ENCODE measurements around the gene OMG.
A peak's percentile ranks its signal among the peaks of the same experiment; 100 is the strongest.

The OMG gene

DNA sequence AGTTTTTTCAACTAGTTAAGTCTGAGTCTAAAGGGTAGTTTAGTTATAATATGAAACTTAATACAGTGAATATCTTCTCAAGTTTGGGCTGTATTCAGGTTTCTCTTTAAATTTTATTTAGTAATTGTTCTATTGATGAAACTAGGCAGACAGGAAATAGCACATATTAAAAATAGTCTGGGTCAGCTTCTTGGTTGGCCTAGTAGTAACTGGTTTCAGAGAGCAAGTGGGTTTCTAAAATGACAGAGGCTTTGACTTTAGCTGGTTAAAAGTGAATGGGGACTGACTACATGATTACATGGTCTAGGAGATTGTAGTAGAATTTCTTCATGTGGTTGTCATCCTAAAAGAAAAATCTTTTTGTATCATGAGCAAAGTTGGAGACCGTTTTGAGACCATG lies 46.8 kb downstream of the OMG start:
- no peak for DNase-seq (ENCODE audit: low read depth, low spot score)
- no peak overlapping the region for H3K4me3 ChIP-seq (ENCODE audit: low read depth, low read length)
- CTCF ChIA-PET = interaction anchor here (1.6 kb wide), 1 partner anchor 20 kb away, joined by 3 read pairs; no protein-coding TSS in a partner anchor
- TF ChIP-seq, protein P1, sequence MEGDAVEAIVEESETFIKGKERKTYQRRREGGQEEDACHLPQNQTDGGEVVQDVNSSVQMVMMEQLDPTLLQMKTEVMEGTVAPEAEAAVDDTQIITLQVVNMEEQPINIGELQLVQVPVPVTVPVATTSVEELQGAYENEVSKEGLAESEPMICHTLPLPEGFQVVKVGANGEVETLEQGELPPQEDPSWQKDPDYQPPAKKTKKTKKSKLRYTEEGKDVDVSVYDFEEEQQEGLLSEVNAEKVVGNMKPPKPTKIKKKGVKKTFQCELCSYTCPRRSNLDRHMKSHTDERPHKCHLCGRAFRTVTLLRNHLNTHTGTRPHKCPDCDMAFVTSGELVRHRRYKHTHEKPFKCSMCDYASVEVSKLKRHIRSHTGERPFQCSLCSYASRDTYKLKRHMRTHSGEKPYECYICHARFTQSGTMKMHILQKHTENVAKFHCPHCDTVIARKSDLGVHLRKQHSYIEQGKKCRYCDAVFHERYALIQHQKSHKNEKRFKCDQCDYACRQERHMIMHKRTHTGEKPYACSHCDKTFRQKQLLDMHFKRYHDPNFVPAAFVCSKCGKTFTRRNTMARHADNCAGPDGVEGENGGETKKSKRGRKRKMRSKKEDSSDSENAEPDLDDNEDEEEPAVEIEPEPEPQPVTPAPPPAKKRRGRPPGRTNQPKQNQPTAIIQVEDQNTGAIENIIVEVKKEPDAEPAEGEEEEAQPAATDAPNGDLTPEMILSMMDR (IDR thresholded peaks at IDR 0.05; ENCODE audit: insufficient read depth, low read length, missing control alignments) = no peak
- POLR2A ChIA-PET = no interaction called here

DNA sequence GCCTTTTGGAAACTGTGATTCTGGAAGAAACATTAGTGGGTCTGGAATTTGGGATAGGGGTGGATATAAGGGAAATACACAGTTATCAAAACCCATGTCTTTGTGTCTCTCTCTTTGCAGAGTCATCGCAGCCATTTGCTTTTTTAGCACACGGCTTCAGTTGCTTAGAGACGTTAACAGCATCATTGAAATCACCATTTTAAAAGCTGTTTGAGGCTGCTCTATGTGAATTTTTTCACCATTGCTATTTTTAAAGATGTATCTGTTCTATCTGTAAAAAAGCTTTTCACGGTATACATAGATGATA lies 47.3 kb downstream of the OMG start:
- TF ChIP-seq, protein P1 (IDR thresholded peaks at IDR 0.05; ENCODE audit: insufficient read depth, low read length, missing control alignments) = no peak
- ChIA-PET POLR2A (no interaction called here), CTCF (interaction anchor here (1.6 kb wide), 1 partner anchor 20 kb away, joined by 3 read pairs; no protein-coding TSS in a partner anchor)
- H3K4me3 ChIP-seq (ENCODE audit: low read depth, low read length) = no peak overlapping the region
- DNase-seq (ENCODE audit: low read depth, low spot score) = no peak

DNA sequence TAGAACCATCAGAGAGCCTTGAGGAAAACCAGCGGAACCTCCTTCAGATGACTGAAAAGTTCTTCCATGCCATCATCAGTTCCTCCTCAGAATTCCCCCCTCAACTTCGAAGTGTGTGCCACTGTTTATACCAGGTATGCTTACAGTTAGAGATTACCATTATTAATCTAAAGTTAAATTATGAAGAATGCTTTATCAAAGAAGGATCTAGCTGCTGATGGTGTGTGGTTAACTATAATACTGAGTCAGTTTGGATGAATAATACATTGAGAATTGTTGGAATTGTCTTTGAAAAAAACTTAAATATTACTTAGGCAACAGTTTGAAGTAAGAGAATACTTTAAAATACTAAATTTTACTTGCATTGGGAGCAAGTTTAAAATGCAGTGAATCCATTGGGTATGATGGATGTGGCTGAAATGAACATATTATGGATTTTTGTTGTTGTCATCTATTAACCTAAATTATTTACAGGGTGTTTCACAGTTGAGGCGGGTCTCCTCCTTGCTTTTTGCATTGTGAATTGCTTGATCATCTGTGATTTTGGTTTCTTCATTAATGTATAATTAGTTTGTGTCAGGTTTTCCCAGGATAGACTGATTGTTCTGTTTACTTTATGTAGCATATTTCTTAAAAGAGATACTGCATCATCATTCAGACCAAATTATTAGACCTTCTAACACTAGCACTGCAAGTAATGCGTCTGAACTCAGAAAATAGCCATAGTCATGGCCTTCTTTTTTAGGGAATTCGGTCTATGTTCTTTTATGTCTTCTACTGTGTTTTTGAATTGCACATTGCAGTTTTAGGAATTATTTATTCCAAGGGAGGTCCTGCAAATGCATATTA lies 47.8 kb downstream of the OMG start:
- POLR2A ChIA-PET = no interaction called here
- peak; percentile 56 for DNase-seq (ENCODE audit: low read depth, low spot score)
- CTCF ChIA-PET = interaction anchor here (1.6 kb wide), 1 partner anchor 21 kb away, joined by 3 read pairs; no protein-coding TSS in a partner anchor
- no peak overlapping the region for H3K4me3 ChIP-seq (ENCODE audit: low read depth, low read length)
- TF ChIP-seq, protein P1 (IDR thresholded peaks at IDR 0.05; ENCODE audit: insufficient read depth, low read length, missing control alignments) = no peak

Measured in AG04449 (cell line).